ENCODE measurements around the gene TATDN2. TPM values are rescaled to one million over a fixed set of nuclear protein-coding genes. Genes with fewer than 3 reads are reported as not detected.

TATDN2 gene
- total and polyA plus RNA-seq, 9 of the 15 experiments (the other 6 are each of a cell fraction or from before 2014, with no cell fraction given): 5.2 to 44.7 (median 25.8) TPM

DNA sequence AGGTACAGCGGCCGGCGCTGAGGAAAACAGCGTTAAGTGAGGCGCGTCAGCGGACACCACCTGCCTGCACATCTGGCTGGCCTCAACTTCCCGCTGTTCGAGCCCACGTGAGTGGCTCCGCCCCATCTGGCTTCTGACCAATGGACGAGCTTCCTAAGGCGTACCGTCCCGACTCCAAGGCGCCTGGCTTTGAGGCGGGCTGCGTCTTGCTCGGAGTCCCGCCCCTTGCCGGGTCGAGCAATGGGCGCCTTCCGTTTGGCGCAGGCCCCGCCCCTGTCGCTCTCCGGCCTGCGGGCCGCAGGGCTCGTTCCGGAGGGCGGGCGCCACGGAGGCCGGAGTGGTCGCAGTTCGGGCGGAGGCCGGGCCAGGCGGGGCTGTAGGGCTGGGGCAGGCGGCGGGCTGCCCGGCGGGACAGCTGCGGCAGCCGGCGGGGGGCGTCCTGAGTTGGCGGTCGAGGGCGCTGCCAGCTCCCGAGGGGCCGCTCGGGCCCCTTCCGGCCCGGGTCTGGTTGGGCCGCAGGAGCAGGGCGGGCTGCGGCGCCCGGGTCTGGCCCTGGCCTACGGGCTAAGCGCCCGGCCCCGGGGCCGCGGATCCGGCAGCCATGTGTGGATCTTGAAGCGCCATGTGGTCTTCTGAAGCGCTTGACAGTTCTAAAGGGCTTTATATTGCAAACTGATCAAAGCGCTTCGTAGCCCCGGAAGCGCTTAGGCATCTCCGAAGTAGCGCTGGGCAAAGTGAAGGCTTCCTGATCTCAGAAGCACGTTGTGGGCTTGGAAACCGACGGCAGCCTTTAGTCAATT, at the start of gene TATDN2 (continued):
- TF ChIP-seq, protein P1, sequence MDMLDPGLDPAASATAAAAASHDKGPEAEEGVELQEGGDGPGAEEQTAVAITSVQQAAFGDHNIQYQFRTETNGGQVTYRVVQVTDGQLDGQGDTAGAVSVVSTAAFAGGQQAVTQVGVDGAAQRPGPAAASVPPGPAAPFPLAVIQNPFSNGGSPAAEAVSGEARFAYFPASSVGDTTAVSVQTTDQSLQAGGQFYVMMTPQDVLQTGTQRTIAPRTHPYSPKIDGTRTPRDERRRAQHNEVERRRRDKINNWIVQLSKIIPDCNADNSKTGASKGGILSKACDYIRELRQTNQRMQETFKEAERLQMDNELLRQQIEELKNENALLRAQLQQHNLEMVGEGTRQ (CRISPR knock-in tag; IDR thresholded peaks at IDR 0.05): peak; percentile 82
- TF ChIP-seq ZNF583 (CRISPR knock-in tag; IDR thresholded peaks at IDR 0.05): no peak
- no peak for TF ChIP-seq NFIX (CRISPR knock-in tag; IDR thresholded peaks at IDR 0.05; ENCODE audit: low read depth)
- no peak for TF ChIP-seq IRF2 (CRISPR knock-in tag; IDR thresholded peaks at IDR 0.05)
- TF ChIP-seq RBM15 (IDR thresholded peaks at IDR 0.05; ENCODE audit: insufficient read depth, low read length): no peak
- TF ChIP-seq ZC3H11A (IDR thresholded peaks at IDR 0.05; ENCODE audit: low read depth, low read length): no peak
- no peak for TF ChIP-seq ZNF785 (CRISPR knock-in tag; IDR thresholded peaks at IDR 0.05)
- TF ChIP-seq, protein P2, sequence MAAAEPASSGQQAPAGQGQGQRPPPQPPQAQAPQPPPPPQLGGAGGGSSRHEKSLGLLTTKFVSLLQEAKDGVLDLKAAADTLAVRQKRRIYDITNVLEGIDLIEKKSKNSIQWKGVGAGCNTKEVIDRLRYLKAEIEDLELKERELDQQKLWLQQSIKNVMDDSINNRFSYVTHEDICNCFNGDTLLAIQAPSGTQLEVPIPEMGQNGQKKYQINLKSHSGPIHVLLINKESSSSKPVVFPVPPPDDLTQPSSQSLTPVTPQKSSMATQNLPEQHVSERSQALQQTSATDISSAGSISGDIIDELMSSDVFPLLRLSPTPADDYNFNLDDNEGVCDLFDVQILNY (CRISPR knock-in tag; IDR thresholded peaks at IDR 0.05): no peak
- TF ChIP-seq, protein P3, sequence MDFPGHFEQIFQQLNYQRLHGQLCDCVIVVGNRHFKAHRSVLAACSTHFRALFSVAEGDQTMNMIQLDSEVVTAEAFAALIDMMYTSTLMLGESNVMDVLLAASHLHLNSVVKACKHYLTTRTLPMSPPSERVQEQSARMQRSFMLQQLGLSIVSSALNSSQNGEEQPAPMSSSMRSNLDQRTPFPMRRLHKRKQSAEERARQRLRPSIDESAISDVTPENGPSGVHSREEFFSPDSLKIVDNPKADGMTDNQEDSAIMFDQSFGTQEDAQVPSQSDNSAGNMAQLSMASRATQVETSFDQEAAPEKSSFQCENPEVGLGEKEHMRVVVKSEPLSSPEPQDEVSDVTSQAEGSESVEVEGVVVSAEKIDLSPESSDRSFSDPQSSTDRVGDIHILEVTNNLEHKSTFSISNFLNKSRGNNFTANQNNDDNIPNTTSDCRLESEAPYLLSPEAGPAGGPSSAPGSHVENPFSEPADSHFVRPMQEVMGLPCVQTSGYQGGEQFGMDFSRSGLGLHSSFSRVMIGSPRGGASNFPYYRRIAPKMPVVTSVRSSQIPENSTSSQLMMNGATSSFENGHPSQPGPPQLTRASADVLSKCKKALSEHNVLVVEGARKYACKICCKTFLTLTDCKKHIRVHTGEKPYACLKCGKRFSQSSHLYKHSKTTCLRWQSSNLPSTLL (IDR thresholded peaks at IDR 0.05): no peak
- no peak for TF ChIP-seq CHD2 (IDR thresholded peaks at IDR 0.05; ENCODE audit: low read depth, low read length)
- 0 out of 2 replicates have a peak, but pooled peaks have one; percentile 64 for TF ChIP-seq TRIM28 (IDR thresholded peaks at IDR 0.05)
- TF ChIP-seq POLR2AphosphoS2 (IDR thresholded peaks at IDR 0.05; ENCODE audit: low read length): no peak
- no peak for TF ChIP-seq MEF2A (IDR thresholded peaks at IDR 0.05; ENCODE audit: control insufficient read depth, low read depth, low read length)
- TF ChIP-seq ZNF668 (CRISPR knock-in tag; IDR thresholded peaks at IDR 0.05): no peak
- no peak; the same call in 1 of the 2 replicates for TF ChIP-seq SMARCE1 (IDR thresholded peaks at IDR 0.05)
- no peak for TF ChIP-seq GATA2 (CRISPR knock-in tag; IDR thresholded peaks at IDR 0.05)
- TF ChIP-seq, protein P4, sequence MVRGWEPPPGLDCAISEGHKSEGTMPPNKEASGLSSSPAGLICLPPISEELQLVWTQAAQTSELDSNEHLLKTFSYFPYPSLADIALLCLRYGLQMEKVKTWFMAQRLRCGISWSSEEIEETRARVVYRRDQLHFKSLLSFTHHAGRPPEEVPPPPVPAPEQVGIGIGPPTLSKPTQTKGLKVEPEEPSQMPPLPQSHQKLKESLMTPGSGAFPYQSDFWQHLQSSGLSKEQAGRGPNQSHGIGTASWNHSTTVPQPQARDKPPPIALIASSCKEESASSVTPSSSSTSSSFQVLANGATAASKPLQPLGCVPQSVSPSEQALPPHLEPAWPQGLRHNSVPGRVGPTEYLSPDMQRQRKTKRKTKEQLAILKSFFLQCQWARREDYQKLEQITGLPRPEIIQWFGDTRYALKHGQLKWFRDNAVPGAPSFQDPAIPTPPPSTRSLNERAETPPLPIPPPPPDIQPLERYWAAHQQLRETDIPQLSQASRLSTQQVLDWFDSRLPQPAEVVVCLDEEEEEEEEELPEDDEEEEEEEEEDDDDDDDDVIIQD (CRISPR knock-in tag; IDR thresholded peaks at IDR 0.05): no peak
- no peak for TF ChIP-seq COPS2 (conservative IDR thresholded peaks at IDR 0.05)
- no peak for TF ChIP-seq HIVEP1 (CRISPR knock-in tag; IDR thresholded peaks at IDR 0.05)
- no peak for TF ChIP-seq BRD4 (IDR thresholded peaks at IDR 0.05)
- TF ChIP-seq ZNF3 (CRISPR knock-in tag; IDR thresholded peaks at IDR 0.05): no peak
- no peak for TF ChIP-seq ZNF174 (CRISPR knock-in tag; IDR thresholded peaks at IDR 0.05)
- TF ChIP-seq, protein P5, sequence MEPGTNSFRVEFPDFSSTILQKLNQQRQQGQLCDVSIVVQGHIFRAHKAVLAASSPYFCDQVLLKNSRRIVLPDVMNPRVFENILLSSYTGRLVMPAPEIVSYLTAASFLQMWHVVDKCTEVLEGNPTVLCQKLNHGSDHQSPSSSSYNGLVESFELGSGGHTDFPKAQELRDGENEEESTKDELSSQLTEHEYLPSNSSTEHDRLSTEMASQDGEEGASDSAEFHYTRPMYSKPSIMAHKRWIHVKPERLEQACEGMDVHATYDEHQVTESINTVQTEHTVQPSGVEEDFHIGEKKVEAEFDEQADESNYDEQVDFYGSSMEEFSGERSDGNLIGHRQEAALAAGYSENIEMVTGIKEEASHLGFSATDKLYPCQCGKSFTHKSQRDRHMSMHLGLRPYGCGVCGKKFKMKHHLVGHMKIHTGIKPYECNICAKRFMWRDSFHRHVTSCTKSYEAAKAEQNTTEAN (CRISPR knock-in tag; IDR thresholded peaks at IDR 0.05): no peak

Measured in K562 (cell line).